ENCODE data around the gene BMAL1. TPM values are rescaled to one million over a fixed set of nuclear protein-coding genes. Genes with fewer than 3 reads are reported as not detected.

The BMAL1 gene
- total RNA-seq, 1 experiment from 2014 or later = 3.3 TPM

DNA sequence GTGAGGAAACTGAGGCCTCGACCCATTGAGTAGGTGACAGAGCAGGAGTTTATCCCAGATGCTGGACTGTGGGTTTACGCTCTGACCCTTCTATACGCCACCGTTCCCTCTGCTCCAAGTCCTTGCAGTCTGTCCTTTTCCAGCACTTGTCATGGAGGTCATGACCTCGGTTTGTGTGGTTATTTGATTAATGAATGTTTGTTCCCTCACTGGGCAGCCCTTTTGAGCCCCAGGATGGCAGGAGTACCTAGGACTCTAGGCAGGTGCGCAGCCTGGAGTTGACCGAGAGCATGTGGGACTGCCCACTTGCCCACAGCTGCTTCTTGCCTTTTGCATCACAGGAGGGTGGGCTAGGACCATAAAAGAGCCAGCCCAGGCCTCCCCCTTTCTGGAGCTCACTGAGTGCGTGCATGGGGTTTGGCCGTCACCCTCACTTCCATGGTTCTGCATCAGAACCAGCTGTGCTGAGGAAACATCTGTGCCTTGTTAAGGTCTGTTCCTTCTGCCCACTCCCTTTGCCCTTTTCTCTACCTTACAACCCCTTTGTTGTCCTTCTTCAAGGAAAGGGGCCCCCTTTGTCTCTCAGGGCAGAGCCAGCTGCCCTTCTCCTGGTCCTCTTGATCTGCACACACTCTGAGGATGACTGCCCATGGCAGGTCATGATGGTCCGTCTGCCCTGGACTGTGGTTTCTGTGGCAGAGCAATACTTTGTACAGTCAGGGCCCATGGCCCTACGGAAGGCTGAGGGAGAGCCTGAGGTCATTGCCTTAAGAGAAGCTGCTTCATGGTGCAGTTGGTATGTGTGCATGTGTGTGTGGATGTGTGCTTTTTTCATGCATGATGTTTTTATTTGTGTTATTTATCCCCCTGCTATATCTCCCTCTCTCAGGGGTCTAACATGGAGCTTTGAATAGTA lies 38.2 kb downstream of the BMAL1 start:
- Histone ChIP-seq H3K27ac (ENCODE audit: insufficient read length, low read depth, low read length) (no peak overlapping the region), H2BK120ac (ENCODE audit: low read depth, low read length, poor library complexity, severe bottlenecking) (no peak overlapping the region), H4K91ac (ENCODE audit: insufficient read length, low read depth, low read length) (no peak overlapping the region), H3K14ac (ENCODE audit: insufficient read depth, low read length) (no peak overlapping the region), H3K9me3 (ENCODE audit: control insufficient read depth, low read depth, low read length) (no peaks in the 10 kb centered on the region), H3K4ac (ENCODE audit: low read depth, low read length) (no peak overlapping the region), H3K4me2 (ENCODE audit: insufficient read depth, insufficient read length, low read length) (no peak overlapping the region), H3K23me2 (ENCODE audit: insufficient read length, low read depth, low read length, poor library complexity, severe bottlenecking) (no peaks in the 10 kb centered on the region), H2BK5ac (ENCODE audit: insufficient read length, low read length) (no peak overlapping the region), H3K56ac (ENCODE audit: insufficient read length, low read depth, low read length) (no peak overlapping the region), H2BK12ac (ENCODE audit: insufficient read length, low read depth, low read length) (no peak overlapping the region), H4K8ac (replicated peaks; ENCODE audit: insufficient read length, low read depth, low read length) (no peak overlapping the region), H2AFZ (ENCODE audit: low read length) (no peak overlapping the region), H4K5ac (ENCODE audit: insufficient read length, low read depth, low read length) (no peak overlapping the region), H3K79me2 (ENCODE audit: insufficient read depth, low read length) (no peaks in the 10 kb centered on the region), H3K23ac (ENCODE audit: insufficient read length, low read depth, low read length) (no peak overlapping the region), H2BK20ac (ENCODE audit: low read depth, low read length, poor library complexity, severe bottlenecking) (no peak overlapping the region), H3K4me1 (ENCODE audit: insufficient read depth, low read length) (peaks cover 6% of the 10 kb centered on the region; the same call in 1 of the 2 replicates), H3T11ph (ENCODE audit: low read length) (no peak overlapping the region), H3K27me3 (ENCODE audit: insufficient read depth, low read length) (no peaks in the 10 kb centered on the region), H3K18ac (ENCODE audit: insufficient read length, low read depth, low read length) (no peak overlapping the region), H2BK15ac (ENCODE audit: low read depth, low read length) (no peak overlapping the region), H4K20me1 (ENCODE audit: control insufficient read depth, insufficient read depth, insufficient read length) (no peaks in the 10 kb centered on the region), H2AK5ac (ENCODE audit: insufficient read length, low read length) (no peak overlapping the region), H3K79me1 (ENCODE audit: insufficient read depth, low read depth, low read length, poor library complexity, severe bottlenecking) (no peaks in the 10 kb centered on the region), H3K9ac (ENCODE audit: extremely low read depth, insufficient read length, low read length) (no peak overlapping the region)
- DNase-seq = no peak
- H3K9me3 Mint-ChIP-seq = no peaks in the 10 kb centered on the region
- no peak overlapping the region for H3K27ac Mint-ChIP-seq
- peaks cover 4% of the 10 kb centered on the region; the same call in 1 of the 2 replicates for H3K27me3 Mint-ChIP-seq (ENCODE audit: low read depth)
- H3K4me3 Mint-ChIP-seq = no peak overlapping the region
- peaks cover 23 to 33% of the 10 kb centered on the region in 2 experiments for H3K4me1 Mint-ChIP-seq
- TF ChIP-seq, protein P1, sequence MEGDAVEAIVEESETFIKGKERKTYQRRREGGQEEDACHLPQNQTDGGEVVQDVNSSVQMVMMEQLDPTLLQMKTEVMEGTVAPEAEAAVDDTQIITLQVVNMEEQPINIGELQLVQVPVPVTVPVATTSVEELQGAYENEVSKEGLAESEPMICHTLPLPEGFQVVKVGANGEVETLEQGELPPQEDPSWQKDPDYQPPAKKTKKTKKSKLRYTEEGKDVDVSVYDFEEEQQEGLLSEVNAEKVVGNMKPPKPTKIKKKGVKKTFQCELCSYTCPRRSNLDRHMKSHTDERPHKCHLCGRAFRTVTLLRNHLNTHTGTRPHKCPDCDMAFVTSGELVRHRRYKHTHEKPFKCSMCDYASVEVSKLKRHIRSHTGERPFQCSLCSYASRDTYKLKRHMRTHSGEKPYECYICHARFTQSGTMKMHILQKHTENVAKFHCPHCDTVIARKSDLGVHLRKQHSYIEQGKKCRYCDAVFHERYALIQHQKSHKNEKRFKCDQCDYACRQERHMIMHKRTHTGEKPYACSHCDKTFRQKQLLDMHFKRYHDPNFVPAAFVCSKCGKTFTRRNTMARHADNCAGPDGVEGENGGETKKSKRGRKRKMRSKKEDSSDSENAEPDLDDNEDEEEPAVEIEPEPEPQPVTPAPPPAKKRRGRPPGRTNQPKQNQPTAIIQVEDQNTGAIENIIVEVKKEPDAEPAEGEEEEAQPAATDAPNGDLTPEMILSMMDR (conservative IDR thresholded peaks at IDR 0.05) = no peak
- no peaks in the 10 kb centered on the region; a peak in 1 of 7 replicates for H3K36me3 Mint-ChIP-seq (ENCODE audit: insufficient read depth in 1 of 3, low read depth in 3 of 3)
- WGBS (ENCODE audit: extremely low coverage, insufficient read length, low lambda C conversion rate) = no CpG with 5 or more reads among the region's 11 CpGs
